Astrocyte (in vitro differentiated cells and primary cell): Measurements from ENCODE around the gene EPS8L3. TPM values are rescaled to one million over a fixed set of nuclear protein-coding genes. Genes with fewer than 3 reads are reported as not detected.
A peak's percentile ranks its signal among the peaks of the same experiment; 100 is the strongest.

Source experiments
- DNase-seq: peaks from one replicate; pipeline ENCODE4 v3.0.0-alpha.2; 2010; ENCODE audit warnings: low read depth
- FAIRE-seq: peaks from 2 replicates; lab custom pipeline; 2011; peaks lifted over from hg19 to GRCh38; lab: Jason Lieb, UNC
- H2AFZ ChIP-seq: 2 replicates; pipeline ENCODE4 v1.6.0; 2012; ENCODE audit warnings: low read depth, low read length, inconsistent platforms
- H3K27ac ChIP-seq: 2 replicates; pipeline ENCODE4 v1.5.1; 2011; ENCODE audit warnings: low read depth, low read length, inconsistent platforms
- H3K27me3 ChIP-seq: 2 replicates; pipeline ENCODE4 v1.6.0; 2011; ENCODE audit warnings: low read length, inconsistent platforms; ENCODE audit not compliant: insufficient read depth
- H3K36me3 ChIP-seq: 2 replicates; pipeline ENCODE4 v1.5.1; 2011; ENCODE audit warnings: low read length, inconsistent platforms; ENCODE audit not compliant: insufficient read depth
- H3K4me1 ChIP-seq: 2 replicates; pipeline ENCODE4 v1.5.1; 2011; ENCODE audit warnings: low read length, inconsistent platforms; ENCODE audit not compliant: insufficient read depth
- H3K4me2 ChIP-seq: 2 replicates; pipeline ENCODE4 v1.6.0; 2012; ENCODE audit warnings: low read length, inconsistent platforms
- H3K4me3 ChIP-seq: 2 replicates; pipeline ENCODE4 v1.5.1; 2011; ENCODE audit warnings: low read depth, mild to moderate bottlenecking, low read length, inconsistent platforms; ENCODE audit not compliant: insufficient read depth
- H3K79me2 ChIP-seq: 2 replicates; pipeline ENCODE4 v1.6.0; 2012; ENCODE audit warnings: mild to moderate bottlenecking, low read length, inconsistent platforms; ENCODE audit not compliant: insufficient read depth
- H3K9ac ChIP-seq: 2 replicates; pipeline ENCODE4 v1.6.0; 2012; ENCODE audit warnings: mild to moderate bottlenecking, low read length, inconsistent platforms
- H3K9me3 ChIP-seq: 2 replicates; pipeline ENCODE4 v1.5.1; 2012; ENCODE audit warnings: low read depth, mild to moderate bottlenecking, low read length, inconsistent platforms; ENCODE audit not compliant: insufficient read depth
- H4K20me1 ChIP-seq: 2 replicates; pipeline ENCODE4 v1.6.0; 2012; ENCODE audit warnings: low read length, inconsistent platforms; ENCODE audit not compliant: insufficient read depth
- H3K27ac Mint-ChIP-seq: one replicate; pipeline ENCODE4 v1.8.0; 2021; ENCODE audit warnings: mild to moderate bottlenecking, mixed read lengths; ENCODE audit not compliant: unreplicated experiment
- H3K27me3 Mint-ChIP-seq: one replicate; pipeline ENCODE4 v1.8.0; 2021; ENCODE audit warnings: low read depth, mixed read lengths; ENCODE audit not compliant: unreplicated experiment
- H3K36me3 Mint-ChIP-seq: one replicate; pipeline ENCODE4 v1.8.0; 2021; ENCODE audit warnings: low read depth, mixed read lengths; ENCODE audit not compliant: unreplicated experiment
- H3K4me1 Mint-ChIP-seq: one replicate; pipeline ENCODE4 v1.8.0; 2021; ENCODE audit warnings: low read depth, mixed read lengths; ENCODE audit not compliant: unreplicated experiment
- H3K4me3 Mint-ChIP-seq: one replicate; pipeline ENCODE4 v1.8.0; 2021; ENCODE audit warnings: mild to moderate bottlenecking, moderate library complexity, mixed read lengths; ENCODE audit not compliant: unreplicated experiment
- H3K9me3 Mint-ChIP-seq: one replicate; pipeline ENCODE4 v1.8.0; 2021; ENCODE audit warnings: mild to moderate bottlenecking, mixed read lengths; ENCODE audit not compliant: unreplicated experiment
- EZH2 ChIP-seq: IDR thresholded peaks from 2 replicates; pipeline ENCODE4 v1.6.1; 2012; ENCODE audit warnings: mild to moderate bottlenecking, low read length, inconsistent platforms; ENCODE audit not compliant: insufficient read depth
- total RNA-seq: library from RNA; stranded (reverse); gene quantifications from 2 replicates; pipeline ENCODE4 v1.2.1, GENCODE V29; 2021
- TF ChIP-seq, protein P1 (sequence below): IDR thresholded peaks from 2 replicates; pipeline ENCODE4 v1.5.1; 2011; ENCODE audit warnings: low read depth, mild to moderate bottlenecking, inconsistent platforms, low read length, moderate library complexity; ENCODE audit not compliant: insufficient read depth

Gene EPS8L3
- total RNA-seq, 1 donor from 2014 or later = not detected

DNA sequence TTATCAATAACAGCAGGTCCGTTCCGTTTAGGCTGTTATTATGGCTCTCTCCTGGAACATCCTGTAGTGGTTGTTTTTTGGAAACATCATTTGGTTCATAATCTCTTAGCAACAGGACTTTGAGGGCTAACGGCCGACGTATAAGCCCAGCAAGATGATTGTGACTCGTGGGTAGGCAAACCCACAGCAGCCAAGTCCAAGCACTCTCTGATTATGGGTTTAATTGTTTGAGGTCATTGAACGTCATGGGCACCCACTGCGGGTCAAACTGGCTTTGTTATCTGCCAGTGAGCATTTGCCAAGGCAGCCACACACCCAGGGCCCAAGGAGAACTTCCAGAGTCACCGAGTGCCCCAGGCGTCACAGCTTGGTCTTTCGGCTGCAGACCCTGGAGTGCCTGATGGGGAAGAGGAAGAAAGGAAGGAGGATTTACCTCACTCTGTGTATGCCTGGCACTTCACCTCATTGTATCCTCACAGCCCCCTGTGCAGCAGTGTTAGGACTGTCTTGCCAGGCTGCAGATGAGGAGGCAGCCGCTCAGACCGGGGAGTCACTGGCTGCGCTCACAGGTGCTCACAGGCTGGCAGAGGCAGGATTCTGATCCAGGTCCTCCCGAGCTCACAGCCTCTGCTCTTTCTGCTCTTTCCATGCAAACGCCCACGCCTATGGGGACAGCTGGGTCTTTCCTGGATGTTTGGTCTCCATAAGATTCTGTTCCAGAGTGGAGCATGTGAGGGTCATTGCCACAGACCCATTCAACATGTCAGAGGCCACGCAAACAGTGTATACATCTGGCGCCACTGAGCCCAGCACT lies 30.8 kb upstream of the EPS8L3 start:
- Mint-ChIP-seq H3K27ac (no peak overlapping the region), H3K36me3 (no peaks in the 10 kb centered on the region), H3K9me3 (no peaks in the 10 kb centered on the region), H3K4me3 (no peak overlapping the region), H3K4me1 (peaks cover 45% of the 10 kb centered on the region), H3K27me3 (no peaks in the 10 kb centered on the region)
- no peaks in the 10 kb centered on the region for H3K9me3 ChIP-seq
- no peak overlapping the region for H3K27ac ChIP-seq
- TF ChIP-seq, protein P1, sequence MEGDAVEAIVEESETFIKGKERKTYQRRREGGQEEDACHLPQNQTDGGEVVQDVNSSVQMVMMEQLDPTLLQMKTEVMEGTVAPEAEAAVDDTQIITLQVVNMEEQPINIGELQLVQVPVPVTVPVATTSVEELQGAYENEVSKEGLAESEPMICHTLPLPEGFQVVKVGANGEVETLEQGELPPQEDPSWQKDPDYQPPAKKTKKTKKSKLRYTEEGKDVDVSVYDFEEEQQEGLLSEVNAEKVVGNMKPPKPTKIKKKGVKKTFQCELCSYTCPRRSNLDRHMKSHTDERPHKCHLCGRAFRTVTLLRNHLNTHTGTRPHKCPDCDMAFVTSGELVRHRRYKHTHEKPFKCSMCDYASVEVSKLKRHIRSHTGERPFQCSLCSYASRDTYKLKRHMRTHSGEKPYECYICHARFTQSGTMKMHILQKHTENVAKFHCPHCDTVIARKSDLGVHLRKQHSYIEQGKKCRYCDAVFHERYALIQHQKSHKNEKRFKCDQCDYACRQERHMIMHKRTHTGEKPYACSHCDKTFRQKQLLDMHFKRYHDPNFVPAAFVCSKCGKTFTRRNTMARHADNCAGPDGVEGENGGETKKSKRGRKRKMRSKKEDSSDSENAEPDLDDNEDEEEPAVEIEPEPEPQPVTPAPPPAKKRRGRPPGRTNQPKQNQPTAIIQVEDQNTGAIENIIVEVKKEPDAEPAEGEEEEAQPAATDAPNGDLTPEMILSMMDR = no peak
- no peak for TF ChIP-seq EZH2
- H3K9ac ChIP-seq = no peak overlapping the region
- no peak overlapping the region for H2AFZ ChIP-seq
- no peaks in the 10 kb centered on the region for H3K36me3 ChIP-seq
- H3K4me1 ChIP-seq = peaks cover 44% of the 10 kb centered on the region
- no peak overlapping the region for H3K4me3 ChIP-seq
- no peaks in the 10 kb centered on the region for H4K20me1 ChIP-seq
- H3K4me2 ChIP-seq = peak overlapping the region; percentile 29
- DNase-seq (no peak), FAIRE-seq (no peak)
- no peaks in the 10 kb centered on the region for H3K79me2 ChIP-seq
- no peaks in the 10 kb centered on the region for H3K27me3 ChIP-seq

DNA sequence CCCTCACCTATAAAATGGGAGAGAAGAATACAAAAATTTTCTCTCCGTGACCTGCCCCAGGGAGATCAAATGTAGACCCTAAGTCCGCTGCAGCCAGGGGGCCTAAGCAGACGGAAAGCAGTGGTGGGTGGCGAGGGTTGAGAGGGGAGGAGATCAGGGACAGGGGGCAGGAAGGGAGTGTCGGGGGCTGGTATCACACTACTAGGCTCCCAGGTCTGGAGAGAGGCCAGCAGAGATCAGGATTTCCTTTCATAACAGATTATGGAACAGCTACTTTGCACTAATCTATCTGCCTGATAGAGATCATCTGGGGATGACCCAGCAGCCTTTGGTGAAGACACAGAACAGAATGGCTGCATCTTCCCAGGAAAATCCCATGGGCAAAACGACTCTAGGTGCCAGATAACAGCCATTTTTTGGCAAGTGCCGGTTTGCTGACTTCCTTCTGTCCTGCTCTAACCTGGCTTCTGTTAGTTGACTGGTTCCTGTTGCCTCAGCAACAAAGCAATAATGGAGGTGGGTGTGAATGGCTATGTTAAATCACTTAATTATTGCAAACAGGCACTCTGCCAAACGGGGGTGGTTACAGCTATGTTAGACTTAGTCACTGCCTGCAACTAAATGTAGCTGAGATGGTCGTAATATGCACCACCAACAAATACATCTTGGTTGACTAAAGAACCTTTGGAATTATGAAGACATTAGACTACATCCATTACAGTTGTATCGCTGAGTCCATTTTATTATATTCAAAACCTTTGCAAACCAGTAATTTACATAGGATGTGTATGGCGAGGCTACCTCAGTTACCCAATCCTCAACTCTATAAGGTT lies 30.0 kb upstream of the EPS8L3 start:
- DNase-seq = peak; percentile 94
- Mint-ChIP-seq H3K9me3 (no peaks in the 10 kb centered on the region), H3K4me1 (peaks cover 50% of the 10 kb centered on the region), H3K27ac (peak overlapping the region; percentile 69), H3K27me3 (no peaks in the 10 kb centered on the region), H3K36me3 (no peaks in the 10 kb centered on the region), H3K4me3 (peak overlapping the region; percentile 46)
- TF ChIP-seq, protein P1 = no peak
- no peak for TF ChIP-seq EZH2
- H3K4me3 ChIP-seq = no peak overlapping the region
- H3K9ac ChIP-seq = peak overlapping the region; percentile 17
- no peaks in the 10 kb centered on the region for H3K36me3 ChIP-seq
- H3K79me2 ChIP-seq = no peaks in the 10 kb centered on the region
- H3K27ac ChIP-seq = peak overlapping the region; percentile 29
- no peaks in the 10 kb centered on the region for H3K9me3 ChIP-seq
- H2AFZ ChIP-seq = no peak overlapping the region
- no peak for FAIRE-seq
- H4K20me1 ChIP-seq = no peaks in the 10 kb centered on the region
- no peaks in the 10 kb centered on the region for H3K27me3 ChIP-seq
- H3K4me1 ChIP-seq = peaks cover 44% of the 10 kb centered on the region
- H3K4me2 ChIP-seq = peak overlapping the region; percentile 29
